Stimulated activated CD8-positive, alpha-beta memory T cell treated with anti-CD3 and anti-CD28 coated beads, Interleukin-15, amount 100 ng/mL, for 48 hours (primary cell): ENCODE results near the gene APPL1.
"Not testable (repeated sequence)": the region's sequence is repeated elsewhere in the genome, so short reads cannot be mapped to it uniquely, and the experiment has no call there.

Experiments
- DNase-seq, 2 donors: peaks; one replicate each; pipeline ENCODE4 v3.0.0-alpha.2; 2020; ENCODE audit warnings: low read depth in 2 of 2

Gene APPL1

DNA sequence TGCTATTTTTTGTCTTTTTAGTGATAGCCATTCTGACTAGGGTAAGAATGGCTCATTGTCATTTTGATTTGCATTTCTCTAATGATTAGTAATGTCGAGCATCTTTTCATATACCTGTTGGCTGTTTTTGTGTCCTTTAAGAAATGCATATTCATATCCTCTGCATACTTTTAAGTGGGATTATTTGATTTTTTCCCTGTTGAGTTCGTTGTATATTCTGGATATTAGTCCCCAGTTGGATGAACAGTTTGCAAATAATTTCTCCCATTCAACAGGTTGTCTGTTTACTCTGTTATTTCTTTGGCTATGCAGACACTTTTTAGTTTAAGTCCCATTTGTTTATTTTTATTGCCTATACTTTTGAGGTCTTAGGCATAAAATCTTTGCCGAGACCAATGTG is 34.4 kb downstream of the APPL1 start:
- DNase-seq, result no peak

DNA sequence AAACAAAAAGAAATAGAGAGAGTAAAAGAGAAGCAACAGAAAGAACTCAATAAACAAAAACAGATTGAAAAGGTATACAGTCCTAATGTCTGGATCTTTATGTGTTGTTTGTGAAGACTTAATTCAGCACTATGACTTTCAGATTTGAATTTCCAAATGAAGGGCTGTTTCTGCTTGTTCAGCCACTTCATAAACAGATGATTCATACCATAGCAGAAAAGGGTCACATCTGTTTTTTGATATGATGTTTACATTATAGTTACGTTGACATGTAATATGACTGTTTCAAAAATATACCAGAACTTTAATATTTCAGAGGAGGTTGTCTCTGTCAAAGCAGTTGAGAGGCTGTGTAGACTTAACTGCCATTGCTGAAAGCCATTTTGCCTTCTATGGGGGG is 40.9 kb downstream of the APPL1 start:
- DNase-seq, result no peak

DNA sequence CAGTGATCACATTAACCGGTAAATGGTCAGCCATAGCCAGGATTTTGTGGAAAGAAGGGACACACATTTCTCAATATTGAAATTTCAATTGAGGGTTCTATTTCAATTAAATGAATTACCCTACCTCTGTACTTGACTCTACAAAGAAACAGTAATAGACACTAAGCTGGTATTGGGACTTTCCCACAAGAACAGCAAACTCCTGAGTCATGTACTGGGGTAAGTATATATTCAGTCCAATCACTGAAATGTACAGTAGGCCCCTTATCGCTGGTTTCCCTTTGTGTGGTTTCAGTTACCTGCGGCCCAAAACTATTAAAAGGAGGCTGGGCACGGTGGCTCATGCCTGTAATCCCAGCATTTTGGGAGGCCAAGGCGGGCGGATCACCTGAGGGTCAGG is 47.3 kb downstream of the APPL1 start:
- no peak for DNase-seq

DNA sequence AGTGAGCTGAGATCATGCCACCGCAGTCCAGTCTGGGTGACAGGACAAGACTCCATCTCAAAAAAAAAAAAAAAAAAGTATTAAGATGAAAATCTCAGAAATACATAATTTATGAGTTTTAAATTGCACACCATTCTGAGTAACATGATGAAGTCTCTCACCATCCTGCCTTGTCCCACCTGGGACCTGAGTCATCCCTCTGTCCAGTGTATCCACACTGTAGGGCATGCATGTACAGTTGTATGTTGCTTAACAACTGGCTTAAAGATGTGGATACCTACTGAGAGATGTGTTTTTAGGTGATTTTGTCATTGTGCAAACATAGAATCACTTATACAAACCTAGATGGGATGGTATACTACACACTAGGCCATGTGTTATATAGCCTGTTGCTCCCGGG is 47.9 kb downstream of the APPL1 start:
- no peak for DNase-seq

DNA sequence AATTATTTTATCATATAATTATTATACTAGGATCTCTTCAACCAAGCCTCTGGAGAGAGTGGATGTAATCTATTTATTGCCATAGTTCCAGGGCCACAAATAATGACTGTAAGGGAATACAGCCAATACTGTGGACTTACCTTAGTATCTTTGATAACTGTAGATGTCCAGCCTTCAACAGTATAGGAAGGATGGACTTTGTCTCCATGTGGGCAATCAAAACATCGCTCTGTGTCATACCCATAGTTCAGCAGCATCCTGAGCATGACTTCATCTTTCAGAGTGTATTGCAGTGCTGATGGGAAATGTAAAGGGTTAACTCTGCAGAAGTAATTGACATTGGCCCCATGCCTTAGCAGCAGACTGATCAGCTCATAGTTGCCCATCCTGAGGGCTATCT is 50.7 kb downstream of the APPL1 start:
- no peak for DNase-seq

DNA sequence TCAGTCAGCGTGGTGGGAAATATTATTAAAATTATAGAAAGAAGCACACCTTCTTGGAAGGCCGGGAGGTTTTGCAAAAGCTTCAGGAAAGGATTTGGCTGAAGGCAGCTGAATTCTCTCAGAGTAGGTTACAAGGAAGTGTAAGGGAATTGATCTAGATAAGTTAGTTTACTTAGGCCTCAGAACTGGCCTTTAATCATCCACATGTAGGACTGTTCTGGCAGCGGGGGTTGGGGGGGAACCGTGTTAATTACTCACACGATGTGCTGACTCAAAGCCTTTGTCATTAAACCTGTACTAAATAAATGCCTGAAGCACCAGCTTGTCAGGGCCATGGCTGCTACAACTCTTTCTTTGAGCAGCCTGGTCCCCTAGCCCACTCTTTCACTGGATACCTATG is 52.2 kb downstream of the APPL1 start:
- DNase-seq, result no peak

DNA sequence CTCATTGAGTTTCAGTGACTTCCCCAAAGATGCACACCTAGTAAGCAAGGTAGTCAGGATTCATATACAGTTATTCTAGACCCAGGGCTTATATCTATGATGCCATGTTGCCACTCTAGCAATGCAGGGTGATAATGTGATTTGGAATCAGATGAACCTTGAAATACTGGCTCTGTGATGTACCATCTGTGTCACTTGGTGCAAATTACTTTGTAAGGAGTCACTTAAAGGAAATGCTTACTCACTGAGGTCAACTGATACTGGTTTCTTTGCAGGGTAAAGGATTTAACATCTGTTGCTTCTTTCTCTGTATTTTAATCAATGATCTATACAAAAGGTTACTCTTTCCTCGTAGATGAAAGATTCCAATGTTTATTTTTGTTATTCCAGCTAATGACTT is 54.2 kb downstream of the APPL1 start:
- no peak for DNase-seq

DNA sequence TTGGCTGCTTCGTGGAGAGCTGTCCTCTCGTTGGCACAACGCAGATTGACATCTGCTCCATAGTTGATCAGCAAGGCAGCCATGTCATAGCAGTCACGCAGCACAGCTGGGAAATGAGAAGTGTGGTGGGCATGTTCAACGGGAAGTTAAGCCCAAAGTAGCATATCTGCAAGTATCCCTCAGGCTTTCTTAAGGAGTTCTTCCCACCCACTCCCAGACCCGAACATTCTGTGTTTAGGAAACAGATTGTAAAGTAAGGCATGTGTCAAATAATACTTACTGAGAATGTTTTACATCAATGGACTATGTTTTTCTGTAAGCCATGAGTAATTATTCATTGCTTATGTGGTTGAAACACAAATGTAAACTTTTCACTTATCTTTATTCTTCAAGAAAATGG is 55.8 kb downstream of the APPL1 start:
- no peak for DNase-seq

DNA sequence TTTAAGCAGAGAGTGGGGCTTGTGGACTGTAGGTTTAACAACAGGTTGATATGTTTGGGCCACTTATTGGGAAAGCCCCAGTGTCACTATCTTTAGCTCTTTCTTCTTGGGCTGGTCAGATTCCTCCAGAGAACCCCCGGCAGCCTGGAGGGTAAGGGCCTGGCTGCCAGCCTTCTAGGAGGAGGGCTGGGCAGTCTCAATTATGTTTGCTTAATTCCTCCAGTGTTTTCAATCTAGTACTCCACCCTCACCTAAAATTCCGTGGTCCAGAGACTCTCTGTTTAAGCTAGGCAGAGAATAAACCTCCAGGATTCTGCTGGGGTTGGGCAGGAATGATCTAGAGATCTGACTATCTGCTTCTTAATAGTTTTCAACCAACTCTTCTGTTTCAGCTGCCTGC is 59.7 kb downstream of the APPL1 start:
- DNase-seq, result no peak

DNA sequence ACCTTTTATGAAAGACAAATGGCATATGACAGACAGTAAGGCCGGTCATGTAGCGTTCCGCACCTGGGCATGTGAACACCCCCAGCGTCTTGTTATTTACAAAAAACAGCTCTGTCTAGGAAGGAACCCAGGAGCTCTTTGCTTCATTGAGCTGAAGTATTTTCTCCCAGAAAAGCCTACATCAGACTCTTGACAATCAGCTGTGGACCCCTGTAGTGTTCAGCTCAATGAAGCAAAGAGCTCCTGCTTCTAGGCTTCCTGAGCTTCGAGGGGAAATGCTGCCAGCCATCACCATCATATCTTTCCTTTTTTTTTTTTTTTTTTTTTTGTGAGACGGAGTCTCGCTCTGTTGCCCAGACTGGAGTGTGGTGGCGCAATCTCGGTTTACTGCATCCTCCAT is 60.9 kb downstream of the APPL1 start:
- DNase-seq, result no peak

DNA sequence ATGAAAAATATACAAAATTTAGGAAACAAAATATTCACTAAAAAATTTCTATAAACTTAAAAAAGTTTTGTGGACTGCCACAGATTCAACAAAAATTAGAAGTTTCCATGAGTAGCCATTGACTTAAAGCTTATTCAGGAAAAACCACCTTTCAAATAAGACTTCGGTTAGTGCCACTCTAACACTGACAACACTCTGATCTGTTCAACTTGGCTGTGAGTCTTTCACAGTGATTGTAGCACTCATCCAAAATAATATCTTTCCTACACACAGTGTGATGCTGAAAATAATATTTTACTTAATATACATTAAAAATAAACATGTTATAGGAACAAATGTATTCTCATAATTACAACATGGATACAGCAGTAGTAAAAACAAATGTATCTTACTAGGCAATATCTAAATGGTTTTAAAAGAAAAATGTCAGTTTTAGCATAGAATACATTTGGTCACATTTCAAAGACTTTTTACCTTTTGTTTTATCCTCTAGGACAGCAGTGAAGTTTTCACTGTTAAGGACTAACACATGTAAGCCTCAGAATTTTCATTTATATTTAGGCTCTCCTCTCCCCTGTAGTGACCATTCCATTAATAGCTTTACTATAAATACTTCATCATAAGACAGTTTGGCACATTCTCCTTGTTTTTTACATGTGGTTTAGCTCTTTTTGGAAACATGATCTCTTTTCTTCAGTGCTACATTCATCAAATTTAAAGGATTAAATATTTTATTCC is 64.8 kb downstream of the APPL1 start, which contains the start of gene ASB14:
ASB14 (minus strand) TSS at position 527 of the 738 bp plus-strand sequence. CDS start 652 bp downstream, outside the sequence.
- DNase-seq, result no peak

DNA sequence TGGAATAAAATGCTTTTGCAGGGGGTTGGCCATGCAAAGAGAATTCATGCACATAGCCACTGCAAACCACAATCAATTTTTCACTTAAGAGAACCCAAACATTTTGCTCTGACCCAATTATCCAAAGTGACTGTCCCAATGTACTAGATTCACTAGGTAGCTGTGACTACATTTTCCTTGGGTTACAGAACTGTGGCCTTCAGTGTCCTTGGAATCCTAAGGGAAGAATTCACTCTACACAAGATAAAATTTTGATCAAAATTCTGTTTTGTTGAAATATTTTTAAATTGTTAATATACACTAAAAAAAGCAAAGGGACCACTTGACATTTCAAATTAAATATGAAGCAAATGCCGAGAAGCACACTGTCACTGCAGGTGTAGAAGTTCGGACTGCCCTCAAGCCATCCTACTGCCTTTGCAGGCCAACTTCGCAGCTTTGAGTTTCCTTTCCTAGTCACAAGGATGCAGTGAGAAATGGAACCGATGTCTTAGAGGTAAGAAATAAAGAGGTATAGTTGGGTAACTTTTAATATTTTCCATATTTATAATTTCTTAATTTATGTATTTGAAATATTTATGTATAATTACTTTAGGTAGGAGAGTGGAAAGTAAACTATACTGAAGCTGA is 65.5 kb downstream of the APPL1 start:
- DNase-seq, result no peak

DNA sequence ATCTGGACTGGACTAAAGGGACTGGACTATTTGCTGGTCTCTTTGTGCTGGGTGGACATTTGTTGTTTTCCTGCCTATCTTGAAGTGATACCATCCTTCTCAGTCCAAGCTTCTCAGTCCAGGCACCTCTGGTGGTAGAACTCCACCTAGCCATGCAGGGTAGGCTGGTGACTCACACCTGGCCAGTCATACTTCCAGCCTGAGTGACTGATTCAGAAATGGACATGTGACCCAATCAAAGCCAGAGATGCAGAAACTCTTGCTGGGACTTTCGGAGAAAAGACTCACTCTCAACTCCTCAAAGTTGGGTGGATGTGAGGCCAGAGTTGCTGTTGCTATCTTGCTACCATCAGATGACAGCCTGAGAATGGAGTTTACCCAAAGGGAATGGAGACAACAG is 70.5 kb downstream of the APPL1 start:
- no peak for DNase-seq

DNA sequence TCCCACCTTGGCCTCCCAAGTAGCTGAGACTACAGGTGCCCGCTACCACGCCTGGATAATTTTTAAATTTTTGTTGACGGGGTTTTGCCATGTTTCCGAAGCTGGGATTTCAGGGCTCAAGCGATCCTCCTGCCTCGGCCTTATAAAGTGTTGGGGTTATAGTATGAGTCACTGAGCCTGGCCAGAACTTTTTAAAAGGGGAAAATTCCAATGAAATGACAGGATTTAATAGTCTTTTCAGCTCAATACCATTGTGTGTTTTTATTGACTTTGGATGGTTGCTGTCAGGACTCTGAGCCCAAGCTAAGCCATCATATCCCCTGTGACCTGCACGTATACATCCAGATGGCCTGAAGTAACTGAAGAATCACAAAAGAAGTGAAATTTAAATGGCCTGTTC is 76.0 kb downstream of the APPL1 start:
- DNase-seq, result not testable (repeated sequence)

DNA sequence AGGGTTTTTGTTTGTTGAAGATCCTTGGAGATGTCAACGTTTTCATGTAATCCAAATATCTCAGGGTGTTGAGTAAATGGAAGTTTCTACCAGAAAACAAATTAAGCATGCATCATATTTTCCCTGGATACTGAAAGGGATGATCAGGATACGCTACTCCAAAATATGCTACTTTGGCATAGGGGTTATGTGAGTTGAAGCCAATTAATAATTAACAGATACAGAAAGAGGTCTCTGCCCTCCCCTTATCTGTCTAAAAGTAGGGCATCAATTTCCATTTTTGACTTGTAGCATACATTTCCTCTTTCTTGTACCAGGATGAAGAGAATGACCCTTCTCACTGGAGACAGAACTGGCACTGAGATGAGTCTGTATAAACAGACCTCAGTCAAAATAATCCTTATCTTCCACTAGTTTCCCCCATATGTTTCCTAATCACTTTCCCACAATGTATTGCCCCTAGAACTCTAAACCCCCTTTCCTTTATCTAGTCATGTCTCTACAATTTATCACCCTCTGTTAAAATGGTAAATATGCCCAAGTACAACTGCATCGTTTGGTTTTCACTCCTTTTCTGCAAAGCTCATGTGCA is 82.3 kb downstream of the APPL1 start:
- DNase-seq, result no peak

DNA sequence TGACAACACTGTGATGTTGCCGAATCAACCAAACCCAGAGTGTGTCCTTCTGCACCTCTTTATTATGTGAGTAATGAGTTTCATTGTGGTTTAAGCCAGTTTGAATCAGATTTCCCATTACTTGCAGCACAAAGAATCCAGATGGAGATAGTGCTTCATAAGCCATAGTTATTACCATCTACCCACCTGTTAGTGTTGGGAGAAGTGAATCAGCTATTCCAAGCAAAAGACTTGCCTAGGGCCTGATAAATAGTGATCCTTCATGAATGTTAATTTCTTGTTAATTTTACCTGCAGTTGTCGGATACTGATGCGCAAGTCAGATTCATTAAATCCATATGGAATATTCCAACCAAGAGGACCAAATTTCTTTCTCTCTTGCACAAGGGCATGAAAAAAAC is 86.7 kb downstream of the APPL1 start:
- no peak for DNase-seq
